ENCODE measurements around the gene ENO1.
"Not testable (repeated sequence)": the region's sequence is repeated elsewhere in the genome, so short reads cannot be mapped to it uniquely, and the experiment has no call there.

Gene ENO1

GRCh38 chr1:8841395-8841794 is 37.1 kb downstream of the ENO1 start:
- DNase-seq = no peak

GRCh38 chr1:8839990-8840389 is 38.5 kb downstream of the ENO1 start:
- no peak for DNase-seq

GRCh38 chr1:8835941-8836643 is 42.4 kb downstream of the ENO1 start:
- no peak for DNase-seq

GRCh38 chr1:8831340-8831739 is 47.1 kb downstream of the ENO1 start:
- DNase-seq = no peak

GRCh38 chr1:8830732-8831131 is 47.8 kb downstream of the ENO1 start:
- not testable (repeated sequence) for DNase-seq

GRCh38 chr1:8825985-8826481 is 52.5 kb downstream of the ENO1 start:
- no peak for DNase-seq

GRCh38 chr1:8823295-8823664 is 55.2 kb downstream of the ENO1 start:
- no peak for DNase-seq

- DNase-seq = peak; percentile 47
Observed at GRCh38 chr1:8822373-8823294, 55.9 kb downstream of the ENO1 start.

- no peak for DNase-seq
Observed at GRCh38 chr1:8821084-8821483, 57.4 kb downstream of the ENO1 start.

- not testable (repeated sequence) for DNase-seq
Observed at GRCh38 chr1:8818789-8819188, 59.7 kb downstream of the ENO1 start.

- peak; percentile 63 for DNase-seq
Observed at GRCh38 chr1:8818325-8818775, 60.1 kb downstream of the ENO1 start.

GRCh38 chr1:8817412-8818324 is 60.8 kb downstream of the ENO1 start, which contains the start of gene RERE:
RERE (minus strand) TSS chr1:8817640.
- peak; percentile 94 for DNase-seq

GRCh38 chr1:8816831-8817411 is 61.6 kb downstream of the ENO1 start:
- no peak for DNase-seq

- DNase-seq = no peak
Observed at GRCh38 chr1:8816264-8816663, 62.2 kb downstream of the ENO1 start.

GRCh38 chr1:8815582-8816151 is 62.8 kb downstream of the ENO1 start:
- no peak for DNase-seq

GRCh38 chr1:8814865-8815264 is 63.6 kb downstream of the ENO1 start:
- DNase-seq = peak; percentile 26

- no peak for DNase-seq
Observed at GRCh38 chr1:8813991-8814390, 64.5 kb downstream of the ENO1 start.

GRCh38 chr1:8813016-8813763 is 65.3 kb downstream of the ENO1 start:
- DNase-seq = no peak

- no peak for DNase-seq
Observed at GRCh38 chr1:8812081-8812480, 66.4 kb downstream of the ENO1 start.
